Muscle layer of colon (tissue), 2 donors: ENCODE measurements around the gene ELMO3.

ENCODE experiments used
- H3K27ac ChIP-seq: one replicate; pipeline ENCODE4 v1.7.0; 2013; ENCODE audit warnings: low read depth, mild to moderate bottlenecking, low read length, moderate library complexity
- H3K27me3 ChIP-seq, 2 donors: one replicate each; pipeline ENCODE4 v1.7.0; 2013; ENCODE audit warnings: low read length in 2 of 2, mild to moderate bottlenecking in 2 of 2; ENCODE audit not compliant: insufficient read depth in 2 of 2, control insufficient read depth in 1 of 2
- H3K36me3 ChIP-seq: one replicate; pipeline ENCODE4 v1.7.0; 2013; ENCODE audit warnings: mild to moderate bottlenecking, low read length; ENCODE audit not compliant: insufficient read depth
- H3K4me1 ChIP-seq: one replicate; pipeline ENCODE4 v1.7.0; 2013; ENCODE audit warnings: mild to moderate bottlenecking, low read length; ENCODE audit not compliant: insufficient read depth
- H3K4me3 ChIP-seq, 2 donors: one replicate each; pipeline ENCODE4 v1.7.0; 2013; ENCODE audit warnings: low read length in 2 of 2, low read depth in 1 of 2, mild to moderate bottlenecking in 1 of 2, moderate library complexity in 1 of 2
- H3K9ac ChIP-seq: one replicate; pipeline ENCODE4 v1.7.0; 2013; ENCODE audit warnings: low read length
- H3K9me3 ChIP-seq: one replicate; pipeline ENCODE4 v1.7.0; 2013; ENCODE audit warnings: mild to moderate bottlenecking, low read length
- donor health status: abdominal sarcoma.
- donor health status: Adenocarcinoma of cecum.

ELMO3 gene

GRCh38 chr16:67206129-67206837 lies 7.4 kb downstream of the ELMO3 start:
- H3K9me3 ChIP-seq: no peaks in the 10 kb centered on the region
- no peak overlapping the region for H3K27ac ChIP-seq
- H3K27me3 ChIP-seq: no peaks in the 10 kb centered on the region
- no peak overlapping the region for H3K4me3 ChIP-seq
- H3K9ac ChIP-seq: no peak overlapping the region
- H3K4me1 ChIP-seq: no peaks in the 10 kb centered on the region
- H3K36me3 ChIP-seq: no peaks in the 10 kb centered on the region

- H3K9me3 ChIP-seq: no peaks in the 10 kb centered on the region
- no peaks in the 10 kb centered on the region for H3K4me1 ChIP-seq
- H3K9ac ChIP-seq: no peak overlapping the region
- H3K27ac ChIP-seq: no peak overlapping the region
- H3K27me3 ChIP-seq: no peaks in the 10 kb centered on the region
- H3K36me3 ChIP-seq: no peaks in the 10 kb centered on the region
- no peak overlapping the region for H3K4me3 ChIP-seq
These were observed 7.9 kb downstream of the ELMO3 start for GRCh38 chr16:67206838-67207248.

DNA sequence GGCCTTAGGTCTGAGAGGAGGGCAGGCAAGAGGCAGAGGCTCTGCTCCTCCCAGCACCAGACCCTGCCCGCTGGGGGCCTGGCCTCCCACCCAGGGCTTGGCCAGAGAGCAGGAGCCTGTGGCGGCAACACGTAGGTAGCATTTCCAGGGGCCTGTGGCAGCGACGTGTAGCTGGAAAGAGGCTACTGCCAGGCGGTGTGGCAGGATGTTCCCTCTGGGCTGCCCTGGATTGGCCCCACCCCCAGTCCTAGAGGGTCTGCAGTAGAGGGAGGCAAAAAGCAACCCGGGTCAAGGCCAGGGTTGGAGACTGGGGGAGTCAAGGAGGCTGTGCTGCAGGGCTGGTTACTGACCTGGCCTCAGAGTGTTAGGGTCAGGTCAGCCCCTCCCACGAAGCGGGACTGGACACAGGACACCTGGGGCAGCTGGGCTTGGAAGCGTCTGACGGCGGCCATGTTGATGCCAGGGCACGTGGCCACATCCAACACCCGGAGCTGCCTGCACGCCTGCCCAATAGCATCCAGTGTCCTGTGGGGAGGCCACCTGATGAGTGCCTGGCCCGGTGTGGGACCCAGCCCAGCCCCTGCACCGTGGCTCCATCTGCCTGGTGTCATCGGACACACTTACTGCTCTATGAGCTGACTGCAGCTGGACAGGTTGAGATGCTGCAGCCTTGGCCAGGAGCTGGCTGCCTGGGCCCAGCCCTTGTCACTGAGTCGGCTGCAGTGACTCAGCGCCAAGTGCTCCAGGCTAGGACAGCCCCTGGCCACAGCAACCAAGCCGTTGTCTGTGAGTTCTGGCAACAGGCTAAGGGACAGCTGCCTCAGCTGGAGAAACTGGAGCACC lies 8.5 kb downstream of the ELMO3 start:
- no peaks in the 10 kb centered on the region for H3K36me3 ChIP-seq
- H3K4me1 ChIP-seq: no peaks in the 10 kb centered on the region
- no peak overlapping the region for H3K9ac ChIP-seq
- H3K27me3 ChIP-seq: no peaks in the 10 kb centered on the region
- no peaks in the 10 kb centered on the region for H3K9me3 ChIP-seq
- no peak overlapping the region for H3K4me3 ChIP-seq
- H3K27ac ChIP-seq: no peak overlapping the region

DNA sequence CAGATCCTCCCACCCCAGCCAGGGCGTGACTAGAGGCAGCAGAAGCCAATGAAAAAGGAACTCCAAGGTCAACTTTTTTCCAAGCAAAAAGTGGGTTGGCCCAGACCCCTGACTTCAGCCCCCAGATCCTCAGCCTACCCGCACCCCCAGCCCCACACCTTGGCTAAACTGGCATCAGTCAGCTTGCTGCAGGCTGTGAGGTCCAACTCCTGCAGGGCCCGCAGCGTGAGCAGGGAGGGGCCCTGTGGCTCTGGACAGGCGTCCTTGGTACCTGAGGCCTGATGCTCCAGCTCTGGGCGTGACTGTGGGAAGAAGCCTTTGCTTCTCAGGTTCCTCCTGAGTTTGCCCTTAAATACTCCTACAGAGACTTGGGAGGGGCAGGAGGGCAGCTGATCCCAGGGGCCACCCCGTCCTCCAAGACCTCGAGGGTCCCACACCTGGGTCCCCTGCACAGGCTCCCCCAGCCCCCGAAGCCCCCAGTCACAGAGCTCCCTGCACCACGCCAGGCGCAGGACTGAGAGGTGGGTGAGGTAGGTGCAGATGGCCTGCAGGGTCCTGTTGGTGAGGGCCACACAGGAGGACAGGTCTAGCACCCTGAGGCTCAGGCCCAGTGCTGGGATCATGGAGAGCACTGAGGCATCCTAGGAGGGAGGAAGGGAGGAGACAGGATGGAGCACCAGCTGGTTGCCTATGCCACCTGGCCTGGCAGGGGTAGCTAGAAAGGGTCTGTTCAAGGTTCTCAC lies 9.4 kb downstream of the ELMO3 start:
- H3K36me3 ChIP-seq: no peaks in the 10 kb centered on the region

DNA sequence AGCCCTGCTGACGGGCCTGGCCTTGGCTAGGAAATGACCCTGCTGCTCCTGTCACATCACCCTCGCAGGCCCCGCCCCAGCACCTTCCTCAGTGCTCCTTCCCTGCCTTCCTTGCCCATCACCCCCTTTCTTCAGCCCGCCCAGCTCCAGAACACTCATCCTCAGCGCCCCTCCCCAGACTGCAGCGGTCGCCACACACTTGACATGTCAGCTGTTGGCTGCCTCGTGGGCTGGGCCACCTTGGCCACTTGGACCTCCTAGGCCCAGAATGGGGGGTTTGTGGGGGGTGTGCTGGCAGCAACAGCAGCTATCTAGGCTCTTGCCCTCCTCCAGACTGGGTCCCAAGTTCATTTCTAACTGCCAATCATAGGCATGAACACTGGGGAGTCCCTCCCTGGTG lies 10.6 kb downstream of the ELMO3 start:
- H3K9ac ChIP-seq: no peak overlapping the region
- no peak overlapping the region for H3K4me3 ChIP-seq
- no peaks in the 10 kb centered on the region for H3K4me1 ChIP-seq
- no peak overlapping the region for H3K27ac ChIP-seq
- H3K9me3 ChIP-seq: no peaks in the 10 kb centered on the region
- no peaks in the 10 kb centered on the region for H3K27me3 ChIP-seq
- H3K36me3 ChIP-seq: no peaks in the 10 kb centered on the region

More for the DNA sequence above, 9.4 kb downstream of the ELMO3 start:
- no peaks in the 10 kb centered on the region for H3K27me3 ChIP-seq
- H3K4me1 ChIP-seq: no peaks in the 10 kb centered on the region
- no peak overlapping the region for H3K27ac ChIP-seq
- no peak overlapping the region for H3K4me3 ChIP-seq
- no peaks in the 10 kb centered on the region for H3K9me3 ChIP-seq
- H3K9ac ChIP-seq: no peak overlapping the region

GRCh38 chr16:67210069-67210937 lies 11.4 kb downstream of the ELMO3 start:
- no peaks in the 10 kb centered on the region for H3K27me3 ChIP-seq
- H3K27ac ChIP-seq: no peak overlapping the region
- H3K9ac ChIP-seq: no peak overlapping the region
- no peaks in the 10 kb centered on the region for H3K36me3 ChIP-seq
- H3K4me1 ChIP-seq: no peaks in the 10 kb centered on the region
- no peaks in the 10 kb centered on the region for H3K9me3 ChIP-seq
- no peak overlapping the region for H3K4me3 ChIP-seq

DNA sequence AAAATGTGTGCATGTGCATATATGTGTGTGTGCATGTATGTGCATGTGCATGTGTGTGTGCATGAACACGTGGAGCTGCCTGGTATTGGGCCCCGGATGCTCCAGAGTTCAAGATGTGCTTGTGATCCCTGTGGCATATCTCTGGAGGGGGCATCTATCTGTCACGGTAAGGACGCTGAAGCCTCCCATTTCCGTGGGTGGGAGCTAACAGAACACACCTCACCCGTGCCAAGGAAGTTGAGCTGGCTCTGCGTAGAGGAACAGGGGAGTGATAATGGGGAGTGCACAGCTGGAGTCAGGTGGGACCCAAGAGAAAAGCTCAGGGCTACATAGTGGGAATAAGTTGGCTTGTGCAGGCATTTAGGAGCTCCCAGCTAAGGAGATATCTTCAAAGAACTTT lies 12.7 kb downstream of the ELMO3 start:
- Histone ChIP-seq H3K9me3 (no peaks in the 10 kb centered on the region), H3K4me3 (no peak overlapping the region), H3K27me3 (no peaks in the 10 kb centered on the region), H3K9ac (no peak overlapping the region), H3K36me3 (no peaks in the 10 kb centered on the region), H3K27ac (no peak overlapping the region), H3K4me1 (no peaks in the 10 kb centered on the region)

GRCh38 chr16:67212766-67213165 lies 13.8 kb downstream of the ELMO3 start:
- Histone ChIP-seq H3K9ac (no peak overlapping the region), H3K27ac (no peak overlapping the region), H3K4me1 (no peaks in the 10 kb centered on the region), H3K27me3 (no peaks in the 10 kb centered on the region), H3K9me3 (no peaks in the 10 kb centered on the region), H3K4me3 (no peak overlapping the region), H3K36me3 (no peaks in the 10 kb centered on the region)

GRCh38 chr16:67213197-67214019 lies 14.5 kb downstream of the ELMO3 start:
- Histone ChIP-seq H3K27ac (no peak overlapping the region), H3K9ac (no peak overlapping the region), H3K4me3 (no peak overlapping the region), H3K27me3 (no peaks in the 10 kb centered on the region), H3K36me3 (no peaks in the 10 kb centered on the region), H3K4me1 (no peaks in the 10 kb centered on the region), H3K9me3 (no peaks in the 10 kb centered on the region)

GRCh38 chr16:67215706-67216105 lies 16.8 kb downstream of the ELMO3 start:
- H3K36me3 ChIP-seq: no peaks in the 10 kb centered on the region
- no peak overlapping the region for H3K4me3 ChIP-seq
- no peaks in the 10 kb centered on the region for H3K4me1 ChIP-seq
- H3K9ac ChIP-seq: no peak overlapping the region
- H3K27me3 ChIP-seq: no peaks in the 10 kb centered on the region
- no peaks in the 10 kb centered on the region for H3K9me3 ChIP-seq
- H3K27ac ChIP-seq: no peak overlapping the region
